ENCODE results near the gene HP1BP3. TPM values are rescaled to one million over a fixed set of nuclear protein-coding genes. Genes with fewer than 3 reads are reported as not detected.

The HP1BP3 gene
- polyA plus RNA-seq, 1 donor from 2014 or later = 389 TPM

- Histone ChIP-seq H3K4me3 (ENCODE audit: low read length) (no peak overlapping the region), H3K27ac (ENCODE audit: low read length) (no peak overlapping the region), H4K20me1 (ENCODE audit: insufficient read depth) (no peaks in the 10 kb centered on the region), H3K9me3 (ENCODE audit: low read length) (no peaks in the 10 kb centered on the region), H3K36me3 (ENCODE audit: insufficient read depth, low read length) (peaks cover 7% of the 10 kb centered on the region), H3K4me2 (ENCODE audit: low read length) (no peak overlapping the region), H3K9me2 (ENCODE audit: insufficient read depth, low read length) (no peaks in the 10 kb centered on the region), H3F3A (ENCODE audit: insufficient read depth, low read length, poor library complexity, severe bottlenecking) (no peaks in the 10 kb centered on the region), H3K27me3 (ENCODE audit: insufficient read depth, low read depth, low read length) (no peaks in the 10 kb centered on the region), H3K9ac (ENCODE audit: low read length) (no peak overlapping the region), H3K79me2 (replicated peaks; ENCODE audit: insufficient read depth, low read length) (no peaks in the 10 kb centered on the region), H2AFZ (ENCODE audit: low read depth, low read length) (no peak overlapping the region)
- TF ChIP-seq SMC3 (conservative IDR thresholded peaks at IDR 0.05; ENCODE audit: poor library complexity) (no peak), EP300 (conservative IDR thresholded peaks at IDR 0.05; ENCODE audit: poor library complexity, severe bottlenecking) (no peak), MXI1 (conservative IDR thresholded peaks at IDR 0.05; ENCODE audit: poor library complexity, severe bottlenecking) (no peak), CTCF (IDR thresholded peaks at IDR 0.05; ENCODE audit: poor library complexity, severe bottlenecking) (no peak), REST (IDR thresholded peaks at IDR 0.05; ENCODE audit: borderline replicate concordance) (no peak), EZH2 (IDR thresholded peaks at IDR 0.05; ENCODE audit: borderline replicate concordance, insufficient read depth, low read length, poor library complexity, severe bottlenecking) (no peak), TAF1 (IDR thresholded peaks at IDR 0.05; ENCODE audit: low read depth) (no peak), RAD21 (conservative IDR thresholded peaks at IDR 0.05) (no peak), POLR2AphosphoS5 (IDR thresholded peaks at IDR 0.05) (no peak)
Observed at GRCh38 chr1:20829531-20829930, 42.4 kb upstream of the HP1BP3 start.

- Histone ChIP-seq H3F3A (ENCODE audit: insufficient read depth, low read length, poor library complexity, severe bottlenecking) (no peaks in the 10 kb centered on the region), H3K27ac (ENCODE audit: low read length) (no peak overlapping the region), H3K36me3 (ENCODE audit: insufficient read depth, low read length) (peaks cover 10% of the 10 kb centered on the region), H3K9me3 (ENCODE audit: low read length) (no peaks in the 10 kb centered on the region), H3K79me2 (replicated peaks; ENCODE audit: insufficient read depth, low read length) (no peaks in the 10 kb centered on the region), H2AFZ (ENCODE audit: low read depth, low read length) (no peak overlapping the region), H3K9me2 (ENCODE audit: insufficient read depth, low read length) (no peaks in the 10 kb centered on the region), H3K4me3 (ENCODE audit: low read length) (no peak overlapping the region), H3K4me2 (ENCODE audit: low read length) (no peak overlapping the region), H3K27me3 (ENCODE audit: insufficient read depth, low read depth, low read length) (no peaks in the 10 kb centered on the region), H4K20me1 (ENCODE audit: insufficient read depth) (no peaks in the 10 kb centered on the region), H3K9ac (ENCODE audit: low read length) (no peak overlapping the region)
- no peak for TF ChIP-seq SMC3 (conservative IDR thresholded peaks at IDR 0.05; ENCODE audit: poor library complexity)
- TF ChIP-seq CTCF (IDR thresholded peaks at IDR 0.05; ENCODE audit: poor library complexity, severe bottlenecking) = no peak
- TF ChIP-seq TAF1 (IDR thresholded peaks at IDR 0.05; ENCODE audit: low read depth) = no peak
- no peak for TF ChIP-seq EZH2 (IDR thresholded peaks at IDR 0.05; ENCODE audit: borderline replicate concordance, insufficient read depth, low read length, poor library complexity, severe bottlenecking)
- no peak for TF ChIP-seq EP300 (conservative IDR thresholded peaks at IDR 0.05; ENCODE audit: poor library complexity, severe bottlenecking)
- no peak for TF ChIP-seq RAD21 (conservative IDR thresholded peaks at IDR 0.05)
- TF ChIP-seq MXI1 (conservative IDR thresholded peaks at IDR 0.05; ENCODE audit: poor library complexity, severe bottlenecking) = no peak
- TF ChIP-seq REST (IDR thresholded peaks at IDR 0.05; ENCODE audit: borderline replicate concordance) = no peak
- TF ChIP-seq POLR2AphosphoS5 (IDR thresholded peaks at IDR 0.05) = no peak
Observed at GRCh38 chr1:20823845-20824244, 36.7 kb upstream of the HP1BP3 start.
